Neural cell (in vitro differentiated cells): ENCODE measurements around the gene IFIT1B.
"Not testable (repeated sequence)": the region's sequence is repeated elsewhere in the genome, so short reads cannot be mapped to it uniquely, and the experiment has no call there.

Experiments used
- CTCF ChIP-seq: fragments of 450-650 bp; IDR thresholded peaks from 2 replicates; pipeline ENCODE4 v1.5.1; 2014; ENCODE audit warnings: antibody characterized with exemption, mild to moderate bottlenecking, moderate library complexity; ENCODE audit not compliant: poor library complexity, severe bottlenecking
- EP300 ChIP-seq: fragments of 450-650 bp; conservative IDR thresholded peaks from 2 replicates; pipeline ENCODE4 v1.6.1; 2014; ENCODE audit warnings: antibody characterized with exemption, mild to moderate bottlenecking, moderate library complexity; ENCODE audit not compliant: poor library complexity, severe bottlenecking
- EZH2 ChIP-seq: fragments of 200-600, 300-800 bp; shearing (Covaris generic), sonication (generic); IDR thresholded peaks from 2 replicates; pipeline ENCODE4 v1.6.1; 2014; ENCODE audit warnings: antibody characterized with exemption, low read length, borderline replicate concordance, mild to moderate bottlenecking; ENCODE audit not compliant: insufficient read depth, poor library complexity, severe bottlenecking
- MXI1 ChIP-seq: fragments of 450-650 bp; conservative IDR thresholded peaks from 2 replicates; pipeline ENCODE4 v1.6.1; 2014; ENCODE audit warnings: antibody characterized with exemption, mild to moderate bottlenecking; ENCODE audit not compliant: poor library complexity, severe bottlenecking
- POLR2AphosphoS5 ChIP-seq: IDR thresholded peaks from 2 replicates; pipeline ENCODE4 v1.6.1; 2012
- RAD21 ChIP-seq: fragments of 450-650 bp; conservative IDR thresholded peaks from 2 replicates; pipeline ENCODE4 v1.6.1; 2014; ENCODE audit warnings: antibody characterized with exemption, mild to moderate bottlenecking, moderate library complexity
- REST ChIP-seq: IDR thresholded peaks from 2 replicates; pipeline ENCODE4 v1.6.1; 2012; ENCODE audit warnings: borderline replicate concordance
- SMC3 ChIP-seq: fragments of 450-650 bp; conservative IDR thresholded peaks from 2 replicates; pipeline ENCODE4 v1.6.1; 2014; ENCODE audit warnings: antibody characterized with exemption, mild to moderate bottlenecking, moderate library complexity; ENCODE audit not compliant: poor library complexity
- TAF1 ChIP-seq: IDR thresholded peaks from 2 replicates; pipeline ENCODE4 v1.6.1; 2012; ENCODE audit warnings: low read depth

- TF ChIP-seq REST, EZH2, CTCF, POLR2AphosphoS5, TAF1, MXI1, EP300, SMC3, RAD21: not testable (repeated sequence)
Observed at GRCh38 chr10:89407792-89408191, 29.9 kb downstream of the IFIT1B start.
